Heart left ventricle (tissue), 16 donors: ENCODE measurements around the gene ZACN. TPM values are rescaled to one million over a fixed set of nuclear protein-coding genes. Genes with fewer than 3 reads are reported as not detected.

ENCODE experiments used
- ATAC-seq, 4 donors: fragments of 200-7000 bp; cut with Tn5 transposase; one replicate each; pipeline ENCODE4 v1.9.1; 2020 to 2022; ENCODE audit warnings: moderate library complexity in 4 of 4, mild to moderate bottlenecking in 3 of 4, moderate number of reproducible peaks in 1 of 4
- DNase-seq, 5 donors: peaks; one replicate each; pipeline ENCODE4 v3.0.0-alpha.2; 2020
- H3K27ac ChIP-seq, 12 donors: fragments of 200-600 bp; sonication (generic) in 4 of 12; one replicate each; pipeline versions ENCODE4 v1.5.0 to v1.8.0; 2016 to 2022; ENCODE audit warnings: mild to moderate bottlenecking in 2 of 12
- H3K27me3 ChIP-seq, 9 donors: fragments of 200-600 bp; sonication (generic) in 2 of 9; one replicate each; pipeline versions ENCODE4 v1.5.1 to v1.8.0; 2016 to 2022; ENCODE audit warnings: mild to moderate bottlenecking in 3 of 9
- H3K36me3 ChIP-seq, 9 donors: fragments of 200-600 bp; sonication (generic) in 2 of 9; one replicate each; pipeline versions ENCODE4 v1.5.0 to v1.8.0; 2018 to 2022; ENCODE audit warnings: mild to moderate bottlenecking in 2 of 9
- H3K4me1 ChIP-seq, 12 donors: fragments of 200-600 bp; sonication (generic) in 4 of 12; one replicate each; pipeline versions ENCODE4 v1.5.0 to v1.8.0; 2016 to 2022; ENCODE audit warnings: mild to moderate bottlenecking in 3 of 12
- H3K4me3 ChIP-seq, 12 donors: fragments of 200-600 bp; sonication (generic) in 4 of 12; one replicate each; pipeline versions ENCODE4 v1.5.0 to v1.8.0; 2017 to 2022; ENCODE audit warnings: mild to moderate bottlenecking in 9 of 12, moderate library complexity in 4 of 12
- H3K9me3 ChIP-seq, 12 donors: fragments of 200-600 bp; sonication (generic) in 4 of 12; one replicate each; pipeline versions ENCODE4 v1.5.0 to v1.8.0; 2016 to 2022; ENCODE audit warnings: mild to moderate bottlenecking in 1 of 12
- CTCF ChIP-seq, 12 donors: fragments of 200-600 bp; sonication (generic) in 4 of 12; IDR thresholded peaks; one replicate each; pipeline versions ENCODE4 v1.5.0 to v1.8.0; 2018 to 2022; ENCODE audit warnings: antibody characterized with exemption in 12 of 12, mild to moderate bottlenecking in 5 of 12
- POLR2A ChIP-seq, 2 donors: fragments of 450-650 bp; IDR thresholded peaks; one replicate each; pipeline ENCODE4 v1.6.1; 2017; ENCODE audit warnings: antibody characterized with exemption in 2 of 2, mild to moderate bottlenecking in 2 of 2, moderate library complexity in 2 of 2
- WGBS, 4 donors: extraction: QIAGEN DNeasy Blood & Tissue Kit in 2 of 4; methylation state at CpG; one replicate each; pipeline versions ENCODE4 v1.1.5 to v1.1.7; 2013 to 2018; 5-methylcytosine and 5-hydroxymethylcytosine counted together
- intact Hi-C, 10 donors: fragments of 100-400 bp; cut with DNase I; formaldehyde crosslinking; loops; one replicate each; pipeline versions ENCODE4 v1.11.1 to v1.14.2; 2022
- polyA plus RNA-seq, 2 donors: library from polyadenylated mRNA; stranded (reverse); fragments of 200-250 nt; gene quantifications; one replicate each; pipeline ENCODE4 v1.2.3, GENCODE V29; 2013
- total RNA-seq, 9 donors: library from RNA; depleted of rRNA in 2 of 9; stranded (reverse); fragments of >200 nt in 2 of 9; fragmentation: NEBNext Ultra II Directional in 3 of 9; extraction: Animal tissue kit (Norgen Biotek cat#: 25700) in 3 of 9; gene quantifications; one replicate each; pipeline versions ENCODE4 v1.1.0 to v1.2.4, GENCODE V29; 2016 to 2023
- donor health status: ischemic (EF 13 %, LVEDD 7.1; RV severe dilation, severe dysfunction).
- donor health status: healthy with polysubstance abuse.
- donor health status: DM: no; HTN: yes; CAD: no.
- donor health status: DM: no; HTN: no; CAD: no.
- donor health status: ischemic (EF 25% LVEDD 6.9; RV normal size, moderate dysfunction).
- donor health status: ischemic (EF 25% LVEDD 5.7; RV mildly dilated, moderate dysfunction).
- donor health status: healthy.
- donor health status: DM: yes; HTN: yes; CAD: no.
- donor health status: ischemic (EF 35%, LVEDD 5.7; RV mildly dilated, moderate dysfunction).
- donor health status: nonischemic (EF 11% LVEDD 7.7; RV severe dilation, severe dysfunction).
- donor health status: DM: yes; HTN: yes; CAD: no.
- donor health status: PGD.
- donor health status: ischemic (EF 29% LVEDD 5.4; RV normal size, mild dysfunction).
- donor health status: nonischemic (EF 23%, LVEDD 6.1; RV moderate dilation, normal function).

Gene ZACN
- total and polyA plus RNA-seq, 11 donors: 0.13 to 1.5 (median 0.51) TPM; not detected in 8

- 92 to 96% (median 94%) methylated on average over 9 to 17 of the region's 17 CpGs for WGBS, 4 donors
- TF ChIP-seq CTCF (IDR thresholded peaks at IDR 0.05): no peak
- TF ChIP-seq POLR2A (IDR thresholded peaks at IDR 0.05): no peak
- Histone ChIP-seq H3K27me3 (no peaks in the 10 kb centered on the region), H3K4me3 (no peak overlapping the region), H3K4me1 (peaks cover 0 to 7% (median 0%) of the 10 kb centered on the region in 12 donors), H3K27ac (no peak overlapping the region), H3K9me3 (no peaks in the 10 kb centered on the region), H3K36me3 (peaks cover 0 to 100% (median 90%) of the 10 kb centered on the region in 9 donors)
- DNase-seq (no peak), ATAC-seq (no peak)
- intact Hi-C loops: loop anchor here in 1 of 10 donors (2.0 kb wide), 1 partner anchor 16 kb away; the partner anchor contains the start of gene GALR2
Measured at GRCh38 chr17:76090517-76091129, 11.6 kb downstream of the ZACN start.

- WGBS, 4 donors: 65 to 76% (median 75%) methylated on average over 21 to 23 of the region's 23 CpGs
- no peaks in the 10 kb centered on the region for H3K9me3 ChIP-seq
- H3K27ac ChIP-seq: no peak overlapping the region
- H3K4me3 ChIP-seq: no peak overlapping the region
- H3K27me3 ChIP-seq: no peaks in the 10 kb centered on the region
- ATAC-seq: no peak
- intact Hi-C loops: loop anchor here in 1 of 10 donors (2.0 kb wide), 1 partner anchor 17 kb away; the partner anchor contains the start of gene GALR2
- peaks cover 0 to 100% (median 90%) of the 10 kb centered on the region in 9 donors for H3K36me3 ChIP-seq
- no peak for TF ChIP-seq POLR2A (IDR thresholded peaks at IDR 0.05)
- peaks cover 0 to 7% (median 0%) of the 10 kb centered on the region in 12 donors for H3K4me1 ChIP-seq
- DNase-seq: no peak
Measured at GRCh38 chr17:76091526-76092286, 12.7 kb downstream of the ZACN start.

GRCh38 chr17:76092526-76093413 is 13.8 kb downstream of the ZACN start:
- no peak for TF ChIP-seq CTCF (IDR thresholded peaks at IDR 0.05)
- no peak for TF ChIP-seq POLR2A (IDR thresholded peaks at IDR 0.05)
- no peaks in the 10 kb centered on the region for H3K9me3 ChIP-seq
- no peaks in the 10 kb centered on the region for H3K27me3 ChIP-seq
- H3K4me3 ChIP-seq: no peak overlapping the region
- ATAC-seq (no peak), DNase-seq (no peak)
- no peak overlapping the region for H3K27ac ChIP-seq
- H3K36me3 ChIP-seq: peaks cover 0 to 100% (median 90%) of the 10 kb centered on the region in 9 donors
- intact Hi-C loops: no loop called here
- 94 to 95% (median 94%) methylated on average over 13 to 20 of the region's 20 CpGs for WGBS, 4 donors
- H3K4me1 ChIP-seq: peaks cover 0 to 7% (median 0%) of the 10 kb centered on the region in 12 donors

- Histone ChIP-seq H3K36me3 (peaks cover 0 to 100% (median 91%) of the 10 kb centered on the region in 9 donors), H3K4me3 (no peak overlapping the region), H3K27ac (no peak overlapping the region), H3K9me3 (no peaks in the 10 kb centered on the region), H3K4me1 (peaks cover 0 to 7% (median 0%) of the 10 kb centered on the region in 12 donors), H3K27me3 (no peaks in the 10 kb centered on the region)
- TF ChIP-seq POLR2A (IDR thresholded peaks at IDR 0.05) (no peak), CTCF (IDR thresholded peaks at IDR 0.05) (no peak)
- ATAC-seq (no peak), DNase-seq (no peak)
- intact Hi-C loops: no loop called here
- WGBS, 4 donors: 86 to 94% (median 87%) methylated on average over 10 to 11 of the region's 11 CpGs
Measured at GRCh38 chr17:76094046-76094445, 15.1 kb downstream of the ZACN start.
